Uterus (tissue), 2 donors: ENCODE measurements around the gene MOCOS.

Experiments
- CTCF ChIP-seq, 4 experiments: fragments of 200-600 bp in 2 of 4; fragments of 450-650 bp in 2 of 4; sonication (generic) in 2 of 4; IDR thresholded peaks; one replicate each; pipeline ENCODE4 v1.5.1; 2016 to 2019; ENCODE audit warnings: antibody characterized with exemption in 4 of 4, mild to moderate bottlenecking in 2 of 4, moderate library complexity in 1 of 4
- POLR2A ChIP-seq, 2 donors: fragments of 450-650 bp; IDR thresholded peaks; one replicate each; pipeline ENCODE4 v1.6.1; 2016; ENCODE audit warnings: antibody characterized with exemption in 2 of 2, mild to moderate bottlenecking in 1 of 2, moderate library complexity in 1 of 2

GRCh38 chr18:36153203-36153602 is 34.1 kb upstream of the MOCOS start:
- TF ChIP-seq CTCF (IDR thresholded peaks at IDR 0.05): no peak
- TF ChIP-seq POLR2A (IDR thresholded peaks at IDR 0.05): no peak
